Measurements from ENCODE around the gene CENPX.

The CENPX gene

GRCh38 chr17:82021900-82022309 lies 773 bp downstream of the CENPX start:
- DNase-seq = no peak

- DNase-seq = peak; percentile 85
Measured at GRCh38 chr17:82021107-82021899, 1.4 kb downstream of the CENPX start.

- DNase-seq = no peak
Measured at GRCh38 chr17:82020572-82021106, 2.0 kb downstream of the CENPX start.

- peak; percentile 82 for DNase-seq
Measured at GRCh38 chr17:82019690-82020571, 2.7 kb downstream of the CENPX start.

GRCh38 chr17:82018989-82019689 lies 3.5 kb downstream of the CENPX start:
- DNase-seq = no peak

- no peak for DNase-seq
Measured at GRCh38 chr17:82018152-82018988, 4.3 kb downstream of the CENPX start.

- DNase-seq = no peak
Measured at GRCh38 chr17:82017612-82018151, 5.0 kb downstream of the CENPX start.

GRCh38 chr17:82016875-82017459 lies 5.7 kb downstream of the CENPX start:
- DNase-seq = no peak

- DNase-seq = no peak
Measured at GRCh38 chr17:82016061-82016874, 6.4 kb downstream of the CENPX start.

GRCh38 chr17:82015311-82015971 lies 7.2 kb downstream of the CENPX start:
- no peak for DNase-seq

- no peak for DNase-seq
Measured at GRCh38 chr17:82014971-82015310, 7.7 kb downstream of the CENPX start.

GRCh38 chr17:82014432-82014831 lies 8.2 kb downstream of the CENPX start:
- DNase-seq = no peak

GRCh38 chr17:82013772-82014321 lies 8.8 kb downstream of the CENPX start:
- no peak for DNase-seq

- DNase-seq = no peak
Measured at GRCh38 chr17:82013341-82013740, 9.3 kb downstream of the CENPX start.

GRCh38 chr17:82012640-82013295 lies 9.9 kb downstream of the CENPX start:
- no peak for DNase-seq

- DNase-seq = no peak
Measured at GRCh38 chr17:82012261-82012639, 10.4 kb downstream of the CENPX start.

GRCh38 chr17:82011617-82012187 lies 11.0 kb downstream of the CENPX start:
- DNase-seq = no peak

- no peak for DNase-seq
Measured at GRCh38 chr17:82010575-82011525, 11.8 kb downstream of the CENPX start.

Measured in hematopoietic multipotent progenitor cell treated with erythropoietin and hydrocortisone succinate and interleukin-3 and kit ligand, for 6 days (in vitro differentiated cells).